Activated CD8-positive, alpha-beta memory T cell treated with anti-CD3 and anti-CD28 coated beads, Interleukin-2, amount 50 U/mL, for 4 hours (primary cell): ENCODE data around the gene VAMP2.
A peak's percentile ranks its signal among the peaks of the same experiment; 100 is the strongest.
"Not testable (repeated sequence)": the region's sequence is repeated elsewhere in the genome, so short reads cannot be mapped to it uniquely, and the experiment has no call there.

ENCODE experiments used
- DNase-seq: peaks from one replicate; pipeline ENCODE4 v3.0.0-alpha.2; 2020

VAMP2 gene

GRCh38 chr17:8175795-8176196 lies 13.0 kb upstream of the VAMP2 start:
- no peak for DNase-seq

- DNase-seq, result no peak
Measured at GRCh38 chr17:8173871-8174322, 11.1 kb upstream of the VAMP2 start.

GRCh38 chr17:8173056-8173870 lies 10.5 kb upstream of the VAMP2 start:
- peak; percentile 71 for DNase-seq

- DNase-seq, result not testable (repeated sequence)
Measured at GRCh38 chr17:8170186-8170585, 7.4 kb upstream of the VAMP2 start.

DNA sequence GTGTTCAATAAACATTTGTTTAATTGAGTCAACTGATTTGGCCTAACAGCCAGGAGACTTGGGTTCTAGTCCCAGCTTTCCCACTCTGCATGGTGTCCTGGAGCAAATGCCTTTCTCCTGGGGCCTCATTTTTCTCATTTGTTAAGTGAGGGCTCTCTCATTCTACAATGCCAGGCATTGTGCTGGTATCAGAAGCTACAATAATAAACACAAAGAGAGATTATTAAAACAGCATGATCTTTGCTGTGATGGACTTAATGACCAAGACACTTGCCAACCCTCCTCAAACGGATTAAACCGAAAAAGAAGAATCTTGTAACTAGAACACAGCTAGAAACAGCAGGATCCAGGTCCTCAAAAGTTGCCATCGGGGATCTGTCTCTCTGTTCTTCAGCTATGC lies 4.8 kb upstream of the VAMP2 start:
- DNase-seq, result no peak

DNA sequence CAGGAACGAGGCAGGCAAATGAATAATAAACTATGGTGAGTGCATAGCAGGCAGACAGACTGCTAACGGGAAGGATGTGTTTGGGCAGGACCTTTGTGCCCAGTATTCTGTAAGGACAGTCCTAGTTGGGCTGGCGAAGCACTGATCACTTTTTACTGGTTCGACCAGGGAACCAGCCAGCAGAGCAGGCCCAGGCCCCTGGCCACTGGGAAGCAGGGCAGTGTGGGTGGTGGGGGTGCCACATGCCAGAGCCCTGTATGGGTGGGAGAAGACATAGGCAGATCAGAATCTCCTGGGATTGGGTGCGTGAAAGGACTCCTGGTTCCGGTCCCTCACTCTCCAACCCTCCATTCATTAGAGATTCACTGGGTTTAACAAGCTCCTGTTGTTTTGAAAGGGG lies 4.0 kb upstream of the VAMP2 start:
- no peak for DNase-seq

GRCh38 chr17:8164815-8165131 lies 2.0 kb upstream of the VAMP2 start:
- no peak for DNase-seq

GRCh38 chr17:8163978-8164814 lies 1.4 kb upstream of the VAMP2 start:
- DNase-seq, result peak; percentile 59

DNA sequence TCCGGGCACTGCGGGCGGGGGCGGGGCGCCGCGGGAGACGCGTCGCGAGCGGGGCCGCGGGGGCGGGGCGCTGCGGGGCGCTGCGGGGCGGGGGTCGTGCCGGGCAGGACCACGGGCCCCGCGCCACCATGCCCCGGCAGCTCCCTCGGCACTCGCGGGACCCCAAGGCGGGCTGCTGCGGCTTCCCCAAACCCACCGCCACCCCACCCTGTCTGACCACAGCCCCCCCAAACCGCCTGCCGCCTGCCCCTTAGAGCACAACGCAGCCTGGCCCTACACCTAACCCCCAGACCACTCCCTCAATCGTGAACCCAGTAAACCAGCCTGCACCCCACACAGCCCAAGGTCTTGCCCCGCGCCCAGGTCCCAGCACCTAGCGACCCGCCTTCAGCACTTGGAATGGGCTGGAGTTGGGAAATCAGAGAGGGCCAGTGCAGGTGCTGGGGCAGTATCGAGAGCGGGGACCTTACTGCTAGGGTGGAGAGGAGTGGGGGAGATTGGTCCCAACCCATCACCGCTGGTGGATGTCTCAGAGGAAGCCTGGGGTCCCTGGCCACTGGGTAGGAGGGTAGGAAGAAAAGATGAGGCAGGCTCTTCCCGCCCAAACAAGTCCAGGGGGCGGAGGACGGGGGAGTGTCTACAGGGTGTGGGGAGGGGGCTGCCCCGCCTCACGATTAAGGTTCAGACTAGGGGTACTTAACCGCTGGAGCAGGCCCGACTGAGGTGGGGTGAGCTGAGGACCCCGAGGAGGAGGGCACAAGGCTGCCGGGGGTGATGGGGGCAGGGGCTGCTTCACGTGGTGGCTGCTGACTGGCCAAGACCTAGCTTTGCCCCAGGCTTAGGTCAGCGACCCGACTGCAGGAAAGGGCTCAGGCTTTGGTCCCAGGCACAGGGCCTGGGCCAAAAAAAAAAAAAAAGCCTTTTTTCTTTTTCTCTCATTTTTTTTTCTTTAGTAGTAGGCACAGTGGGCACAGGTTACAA lies 539 bp upstream of the VAMP2 start:
- no peak for DNase-seq

- no peak for DNase-seq
Measured at GRCh38 chr17:8161289-8162232, 1.2 kb downstream of the VAMP2 start.

DNA sequence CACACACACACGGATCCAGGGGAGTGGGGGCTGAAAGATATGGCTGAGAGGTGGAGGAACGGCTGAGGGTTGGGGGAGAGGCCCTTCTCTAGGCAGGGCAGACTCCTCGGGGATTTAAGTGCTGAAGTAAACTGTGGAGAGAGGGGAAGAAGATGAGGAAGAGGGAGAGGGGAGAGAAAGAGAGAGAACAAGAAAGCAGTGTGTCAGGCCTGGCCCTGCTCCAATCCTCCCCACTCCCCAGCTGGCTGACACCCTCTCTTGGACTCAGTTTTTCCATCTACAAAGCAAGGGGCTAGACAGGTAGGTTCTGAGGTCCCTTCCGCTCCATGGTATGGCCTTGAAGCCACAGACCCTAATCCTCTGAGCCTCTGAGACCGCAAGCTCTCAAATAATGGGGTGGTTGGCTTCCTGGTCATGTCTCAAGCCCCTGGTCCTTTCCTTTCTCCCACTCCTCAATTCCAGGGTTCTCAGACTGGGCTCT lies 2.0 kb downstream of the VAMP2 start:
- DNase-seq, result no peak

GRCh38 chr17:8160224-8160577 lies 2.5 kb downstream of the VAMP2 start:
- DNase-seq, result no peak

DNA sequence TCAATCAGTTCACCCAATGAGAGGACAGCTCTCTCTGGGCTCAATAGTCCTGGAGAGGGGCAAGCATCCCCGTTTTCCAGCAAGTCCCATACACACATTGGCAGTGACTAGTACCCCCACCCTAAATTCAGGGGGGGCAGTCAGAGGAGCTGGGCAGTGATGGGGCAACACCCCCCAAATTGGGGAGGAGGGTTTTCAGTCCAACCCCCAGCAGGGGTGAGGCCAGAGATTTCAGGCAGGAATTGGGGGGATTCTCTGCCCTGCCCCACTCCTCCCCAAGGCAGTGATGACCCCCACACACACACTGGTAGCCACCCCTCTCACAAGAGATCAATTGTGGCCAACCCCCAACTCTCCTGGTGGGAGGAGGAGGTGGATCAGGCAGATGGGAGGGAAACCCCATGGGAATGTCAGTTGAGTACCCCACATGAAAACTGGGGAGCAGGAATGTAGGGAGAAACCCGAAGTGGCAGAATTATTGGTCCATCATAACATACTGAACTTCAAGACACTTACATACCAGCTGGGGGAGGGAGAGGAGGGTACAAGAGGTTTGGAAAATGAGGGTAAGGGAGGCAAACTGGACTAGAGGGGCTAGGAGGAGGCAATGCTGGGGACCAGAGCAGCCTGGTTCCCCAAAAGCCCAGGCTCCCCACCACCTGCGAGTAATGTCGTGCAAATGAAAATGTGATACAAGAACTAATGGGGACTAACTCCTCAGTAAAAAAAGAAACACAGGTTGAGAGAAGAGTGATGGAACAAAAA lies 3.1 kb downstream of the VAMP2 start:
- no peak for DNase-seq

DNA sequence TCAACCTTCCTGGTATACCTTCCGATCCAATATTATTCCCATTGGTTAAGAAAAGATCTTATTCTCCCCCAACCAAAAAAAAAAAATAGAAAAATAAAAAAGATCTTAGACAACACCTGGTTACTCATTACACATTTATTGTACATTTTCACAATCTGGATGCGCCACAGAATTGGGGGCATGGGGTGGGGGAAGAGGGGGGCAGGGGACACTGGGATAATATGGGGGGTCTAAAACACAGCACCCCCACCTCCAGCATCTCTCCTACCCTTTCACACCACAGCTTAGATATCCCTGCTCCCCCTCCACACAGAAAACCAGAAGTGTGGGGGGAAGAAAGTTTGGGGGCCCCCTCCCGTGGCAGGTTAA lies 3.7 kb downstream of the VAMP2 start:
- DNase-seq, result no peak

DNA sequence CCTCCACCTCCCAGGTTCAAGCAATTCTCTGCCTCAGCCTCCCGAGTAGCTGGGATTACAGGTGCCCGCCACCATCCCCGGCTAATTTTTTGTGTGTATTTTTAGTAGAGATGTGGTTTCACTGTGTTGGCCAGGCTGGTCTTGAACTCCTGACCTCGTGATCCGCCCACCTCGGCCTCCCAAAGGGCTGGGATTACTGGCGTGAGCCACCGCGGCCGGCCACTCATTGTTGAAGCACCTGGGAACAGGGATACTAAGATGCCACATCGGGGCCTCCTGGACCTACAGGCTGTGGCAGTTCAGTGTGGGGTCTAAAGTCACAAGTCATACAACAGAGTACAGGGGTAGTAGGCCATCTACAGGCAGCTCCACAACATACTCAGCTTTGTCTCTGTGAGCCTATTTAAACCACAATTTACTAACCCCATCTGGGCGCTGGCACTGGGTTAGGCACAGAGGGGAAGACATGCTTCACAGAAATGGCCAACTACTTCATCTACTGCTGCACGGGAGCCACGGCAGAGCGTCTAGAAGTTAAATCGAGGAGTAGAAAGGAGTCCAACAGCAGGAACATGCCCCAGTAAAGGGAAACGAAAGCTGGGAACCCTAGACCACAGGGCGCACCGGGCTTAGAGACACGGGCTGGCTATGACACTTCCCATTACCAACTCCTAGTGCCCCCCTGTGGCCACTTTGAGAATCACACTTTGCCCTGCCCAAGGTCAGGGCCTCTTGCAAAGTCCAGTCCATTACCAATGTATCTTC lies 4.3 kb downstream of the VAMP2 start:
- DNase-seq, result peak; percentile 86

DNA sequence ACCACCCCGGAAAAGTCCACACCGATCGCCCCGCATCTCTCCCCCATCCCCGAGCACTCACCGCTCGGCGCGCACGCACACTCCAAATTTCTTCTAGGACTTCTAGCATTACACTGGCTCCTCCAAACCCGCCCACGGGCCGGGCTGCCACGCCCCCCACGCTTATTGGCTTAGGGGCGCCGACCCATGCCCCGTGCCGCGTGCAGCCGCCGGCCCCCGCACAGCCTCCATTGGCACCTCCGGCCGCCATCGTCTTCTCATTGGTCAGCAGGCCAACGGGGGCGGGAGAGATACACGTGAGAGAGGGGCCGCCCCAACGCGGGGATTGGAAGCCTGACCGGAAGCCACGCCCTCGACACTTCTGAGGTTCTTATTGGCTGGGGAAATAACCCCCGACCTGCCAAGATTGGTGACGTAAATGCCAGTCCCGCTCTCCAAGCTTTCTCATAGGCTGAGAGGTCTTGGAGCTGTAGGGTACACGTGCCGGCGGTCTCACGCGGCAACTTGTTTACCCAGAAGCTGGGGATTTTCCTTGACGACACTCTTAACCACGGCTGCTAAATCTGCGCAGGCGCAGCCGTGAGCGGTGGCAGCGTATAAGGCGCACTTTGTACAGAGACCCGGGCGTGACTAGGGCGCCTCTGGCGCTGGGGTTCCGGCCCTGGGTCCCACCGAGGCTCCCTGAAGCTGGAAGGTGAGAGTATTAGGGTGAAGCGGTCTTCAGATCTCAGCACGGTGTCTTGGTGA lies 6.3 kb downstream of the VAMP2 start:
- DNase-seq, result peak; percentile 100

- DNase-seq, result no peak
Measured at GRCh38 chr17:8155996-8156245, 6.8 kb downstream of the VAMP2 start.

DNA sequence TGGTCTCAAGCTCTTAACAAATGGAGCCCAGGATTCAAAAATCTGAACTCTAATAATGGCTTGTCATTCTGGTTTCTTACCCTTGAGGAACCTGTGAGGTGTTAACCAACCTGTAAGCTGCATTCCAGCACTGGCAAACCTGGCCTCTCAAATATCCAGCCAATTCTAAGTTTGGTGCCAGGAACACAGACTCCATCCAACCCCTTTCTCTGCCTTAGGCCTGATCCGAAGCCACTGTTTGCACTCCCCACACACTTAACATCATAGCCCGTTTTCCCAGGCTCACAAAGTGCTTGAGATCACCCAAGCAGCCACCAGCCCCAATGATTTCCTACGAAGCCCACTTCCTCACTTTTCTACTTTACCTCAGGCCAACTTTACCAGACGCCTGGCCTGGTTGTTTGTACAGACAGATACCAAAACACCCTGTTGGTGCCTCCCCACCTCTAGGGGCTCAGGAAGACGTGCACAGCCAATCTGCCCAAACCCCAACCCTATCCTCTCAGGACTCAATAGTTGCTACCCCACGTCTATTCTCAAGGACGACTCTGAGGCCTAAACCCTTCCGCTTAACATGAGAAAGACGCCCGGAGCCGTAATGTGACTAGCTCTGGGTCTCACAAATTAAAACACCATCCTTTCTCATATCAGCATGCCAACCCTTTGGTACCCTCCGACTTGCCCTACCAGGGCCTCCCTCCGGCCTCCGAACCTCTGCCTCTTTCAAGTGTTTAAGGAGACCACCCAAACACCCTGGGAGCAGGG lies 7.3 kb downstream of the VAMP2 start:
- no peak for DNase-seq

DNA sequence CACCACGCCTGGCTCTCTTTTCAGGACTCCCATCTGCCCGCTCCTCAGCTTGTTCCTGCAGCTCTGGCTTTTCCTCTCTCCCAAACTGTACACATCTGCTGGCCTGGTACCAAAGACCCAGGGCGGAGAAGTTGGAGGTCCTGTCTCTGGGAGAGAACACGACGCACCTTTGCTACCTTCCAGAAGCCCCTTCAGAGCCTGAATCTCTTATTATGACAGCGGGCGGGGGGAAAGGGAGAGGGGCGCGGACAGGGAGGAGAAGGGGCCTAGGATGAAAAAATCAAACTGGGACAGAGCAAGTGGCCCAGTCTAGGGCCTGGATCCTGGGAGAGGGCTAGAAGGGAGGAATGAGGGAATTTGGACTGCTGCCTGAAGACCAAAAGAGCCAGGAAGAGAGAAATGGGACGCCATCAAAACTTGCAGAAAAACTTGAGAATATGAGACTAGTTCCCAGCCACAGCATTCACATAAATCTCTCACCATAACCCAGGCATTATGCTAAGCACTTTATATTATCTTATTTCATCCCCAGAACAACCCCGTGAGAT lies 8.1 kb downstream of the VAMP2 start:
- DNase-seq, result no peak
